HepG2 (cell line): ENCODE data around the gene SEMA3B. TPM values are rescaled to one million over a fixed set of nuclear protein-coding genes. Genes with fewer than 3 reads are reported as not detected.

Experiments
- HNF4G ChIP-seq, 2 experiments: sonication (generic) in 1 of 2; formaldehyde crosslinking in 1 of 2; IDR thresholded peaks; 2 replicates each; pipeline versions ENCODE4 v1.4.0 to v1.6.1; 2011 to 2020; ENCODE audit warnings: borderline replicate concordance in 2 of 2, low read depth in 2 of 2, mild to moderate bottlenecking in 2 of 2, low read length in 1 of 2, missing genetic modification reagents in 1 of 2, moderate library complexity in 1 of 2
- MEIS1 ChIP-seq: sonication (generic); formaldehyde crosslinking; IDR thresholded peaks from 2 replicates; pipeline ENCODE4 v1.9.0; 2021; ENCODE audit warnings: mild to moderate bottlenecking, missing genetic modification reagents, moderate library complexity, borderline replicate concordance
- REPIN1 ChIP-seq: sonication (generic); formaldehyde crosslinking; IDR thresholded peaks from 2 replicates; pipeline ENCODE4 v1.8.0; 2022; ENCODE audit warnings: missing genetic modification reagents, low read depth, mild to moderate bottlenecking, borderline replicate concordance
- YY1 ChIP-seq: IDR thresholded peaks from 2 replicates; pipeline ENCODE4 v1.6.1; 2011; ENCODE audit warnings: low read length, low read depth, moderate library complexity, mild to moderate bottlenecking; ENCODE audit not compliant: insufficient read depth, insufficient replicate concordance
- ZNF331 ChIP-seq: sonication (generic); formaldehyde crosslinking; IDR thresholded peaks from 2 replicates; pipeline ENCODE4 v1.4.0; 2020; ENCODE audit warnings: missing genetic modification reagents
- ZNF644 ChIP-seq: IDR thresholded peaks from 2 replicates; pipeline ENCODE4 v1.6.1; 2016; ENCODE audit warnings: low read depth
- ZSCAN21 ChIP-seq: sonication (generic); formaldehyde crosslinking; IDR thresholded peaks from 2 replicates; pipeline ENCODE4 v1.8.0; 2022; ENCODE audit warnings: mild to moderate bottlenecking, missing genetic modification reagents, moderate library complexity, borderline replicate concordance
- polyA plus RNA-seq, 8 experiments: library from polyadenylated mRNA; depleted of rRNA in 3 of 8; stranded (reverse) in 7 of 8; unstranded in 1 of 8; fragments of >200 nt; fragmentation: Illumina TruSeq in 4 of 8; extraction: Trizol in 4 of 8; gene quantifications; 2 replicates each; pipeline versions ENCODE4 v1.2.1 to v1.2.3, GENCODE V29; 2011 to 2016; ENCODE audit warnings: low read depth in 4 of 8, missing spikeins in 1 of 8, mixed read lengths in 1 of 8; ENCODE audit not compliant: insufficient read depth in 1 of 8
- total RNA-seq, 5 experiments: library from RNA; depleted of rRNA; stranded (reverse); fragments of >200 nt; fragmentation: Illumina TruSeq; extraction: Trizol; gene quantifications; 2 replicates each; pipeline ENCODE4 v1.2.3, GENCODE V29; 2016; ENCODE audit warnings: low read depth in 1 of 5
- TF ChIP-seq, protein P1 (sequence below): sonication (generic); formaldehyde crosslinking; IDR thresholded peaks from 2 replicates; pipeline ENCODE4 v1.4.0; 2020; ENCODE audit warnings: missing genetic modification reagents, borderline replicate concordance
- TF ChIP-seq, protein P2 (sequence below): sonication (generic); formaldehyde crosslinking; IDR thresholded peaks from 2 replicates; pipeline ENCODE4 v1.5.1; 2020; ENCODE audit warnings: mild to moderate bottlenecking, missing genetic modification reagents, moderate library complexity
- TF ChIP-seq, protein P3 (sequence below): IDR thresholded peaks from 2 replicates; pipeline ENCODE4 v1.6.1; 2016; ENCODE audit warnings: low read depth, missing genetic modification reagents, missing compliant biosample characterization

SEMA3B gene
- total and polyA plus RNA-seq, 2 of the 13 experiments (the other 11 are each of a cell fraction or from before 2014, with no cell fraction given) = 93.2 to 158 TPM

DNA sequence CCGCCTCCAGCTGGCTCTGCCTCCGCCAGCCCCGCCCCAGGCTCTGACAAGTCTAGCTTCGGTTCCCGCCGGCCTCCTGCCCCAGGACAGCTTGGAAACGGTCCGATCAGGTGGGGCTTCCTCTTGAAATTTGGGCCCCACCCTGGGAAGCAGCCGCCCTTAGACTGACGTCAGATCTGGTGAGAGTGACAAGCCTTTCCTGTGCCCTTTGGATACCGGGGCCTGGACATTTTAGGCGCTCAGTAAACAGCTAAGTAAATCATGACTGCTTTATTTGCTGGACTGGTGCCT is 30.6 kb downstream of the SEMA3B start (continued):
- TF ChIP-seq YY1 (no peak), ZNF331 (CRISPR knock-in tag) (0 out of 2 replicates have a peak, but pooled peaks have one; percentile 16), ZNF644 (no peak), ZSCAN21 (CRISPR knock-in tag) (no peak), REPIN1 (CRISPR knock-in tag) (peak; percentile 34; the same call in 1 of the 2 replicates), HNF4G (IDR thresholded peaks at IDR 0.05; ENCODE audit: borderline replicate concordance, low read depth, low read length) (peak; percentile 81; the same call in 1 of the 2 replicates), HNF4G (CRISPR knock-in tag; IDR thresholded peaks at IDR 0.05; ENCODE audit: borderline replicate concordance, low read depth) (peak; percentile 37; the same call in 1 of the 2 replicates), MEIS1 (CRISPR knock-in tag) (0 out of 2 replicates have a peak, but pooled peaks have one; percentile 42)
- TF ChIP-seq, protein P1, sequence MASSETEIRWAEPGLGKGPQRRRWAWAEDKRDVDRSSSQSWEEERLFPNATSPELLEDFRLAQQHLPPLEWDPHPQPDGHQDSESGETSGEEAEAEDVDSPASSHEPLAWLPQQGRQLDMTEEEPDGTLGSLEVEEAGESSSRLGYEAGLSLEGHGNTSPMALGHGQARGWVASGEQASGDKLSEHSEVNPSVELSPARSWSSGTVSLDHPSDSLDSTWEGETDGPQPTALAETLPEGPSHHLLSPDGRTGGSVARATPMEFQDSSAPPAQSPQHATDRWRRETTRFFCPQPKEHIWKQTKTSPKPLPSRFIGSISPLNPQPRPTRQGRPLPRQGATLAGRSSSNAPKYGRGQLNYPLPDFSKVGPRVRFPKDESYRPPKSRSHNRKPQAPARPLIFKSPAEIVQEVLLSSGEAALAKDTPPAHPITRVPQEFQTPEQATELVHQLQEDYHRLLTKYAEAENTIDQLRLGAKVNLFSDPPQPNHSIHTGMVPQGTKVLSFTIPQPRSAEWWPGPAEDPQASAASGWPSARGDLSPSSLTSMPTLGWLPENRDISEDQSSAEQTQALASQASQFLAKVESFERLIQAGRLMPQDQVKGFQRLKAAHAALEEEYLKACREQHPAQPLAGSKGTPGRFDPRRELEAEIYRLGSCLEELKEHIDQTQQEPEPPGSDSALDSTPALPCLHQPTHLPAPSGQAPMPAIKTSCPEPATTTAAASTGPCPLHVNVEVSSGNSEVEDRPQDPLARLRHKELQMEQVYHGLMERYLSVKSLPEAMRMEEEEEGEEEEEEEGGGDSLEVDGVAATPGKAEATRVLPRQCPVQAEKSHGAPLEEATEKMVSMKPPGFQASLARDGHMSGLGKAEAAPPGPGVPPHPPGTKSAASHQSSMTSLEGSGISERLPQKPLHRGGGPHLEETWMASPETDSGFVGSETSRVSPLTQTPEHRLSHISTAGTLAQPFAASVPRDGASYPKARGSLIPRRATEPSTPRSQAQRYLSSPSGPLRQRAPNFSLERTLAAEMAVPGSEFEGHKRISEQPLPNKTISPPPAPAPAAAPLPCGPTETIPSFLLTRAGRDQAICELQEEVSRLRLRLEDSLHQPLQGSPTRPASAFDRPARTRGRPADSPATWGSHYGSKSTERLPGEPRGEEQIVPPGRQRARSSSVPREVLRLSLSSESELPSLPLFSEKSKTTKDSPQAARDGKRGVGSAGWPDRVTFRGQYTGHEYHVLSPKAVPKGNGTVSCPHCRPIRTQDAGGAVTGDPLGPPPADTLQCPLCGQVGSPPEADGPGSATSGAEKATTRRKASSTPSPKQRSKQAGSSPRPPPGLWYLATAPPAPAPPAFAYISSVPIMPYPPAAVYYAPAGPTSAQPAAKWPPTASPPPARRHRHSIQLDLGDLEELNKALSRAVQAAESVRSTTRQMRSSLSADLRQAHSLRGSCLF (CRISPR knock-in tag) = no peak
- TF ChIP-seq, protein P2, sequence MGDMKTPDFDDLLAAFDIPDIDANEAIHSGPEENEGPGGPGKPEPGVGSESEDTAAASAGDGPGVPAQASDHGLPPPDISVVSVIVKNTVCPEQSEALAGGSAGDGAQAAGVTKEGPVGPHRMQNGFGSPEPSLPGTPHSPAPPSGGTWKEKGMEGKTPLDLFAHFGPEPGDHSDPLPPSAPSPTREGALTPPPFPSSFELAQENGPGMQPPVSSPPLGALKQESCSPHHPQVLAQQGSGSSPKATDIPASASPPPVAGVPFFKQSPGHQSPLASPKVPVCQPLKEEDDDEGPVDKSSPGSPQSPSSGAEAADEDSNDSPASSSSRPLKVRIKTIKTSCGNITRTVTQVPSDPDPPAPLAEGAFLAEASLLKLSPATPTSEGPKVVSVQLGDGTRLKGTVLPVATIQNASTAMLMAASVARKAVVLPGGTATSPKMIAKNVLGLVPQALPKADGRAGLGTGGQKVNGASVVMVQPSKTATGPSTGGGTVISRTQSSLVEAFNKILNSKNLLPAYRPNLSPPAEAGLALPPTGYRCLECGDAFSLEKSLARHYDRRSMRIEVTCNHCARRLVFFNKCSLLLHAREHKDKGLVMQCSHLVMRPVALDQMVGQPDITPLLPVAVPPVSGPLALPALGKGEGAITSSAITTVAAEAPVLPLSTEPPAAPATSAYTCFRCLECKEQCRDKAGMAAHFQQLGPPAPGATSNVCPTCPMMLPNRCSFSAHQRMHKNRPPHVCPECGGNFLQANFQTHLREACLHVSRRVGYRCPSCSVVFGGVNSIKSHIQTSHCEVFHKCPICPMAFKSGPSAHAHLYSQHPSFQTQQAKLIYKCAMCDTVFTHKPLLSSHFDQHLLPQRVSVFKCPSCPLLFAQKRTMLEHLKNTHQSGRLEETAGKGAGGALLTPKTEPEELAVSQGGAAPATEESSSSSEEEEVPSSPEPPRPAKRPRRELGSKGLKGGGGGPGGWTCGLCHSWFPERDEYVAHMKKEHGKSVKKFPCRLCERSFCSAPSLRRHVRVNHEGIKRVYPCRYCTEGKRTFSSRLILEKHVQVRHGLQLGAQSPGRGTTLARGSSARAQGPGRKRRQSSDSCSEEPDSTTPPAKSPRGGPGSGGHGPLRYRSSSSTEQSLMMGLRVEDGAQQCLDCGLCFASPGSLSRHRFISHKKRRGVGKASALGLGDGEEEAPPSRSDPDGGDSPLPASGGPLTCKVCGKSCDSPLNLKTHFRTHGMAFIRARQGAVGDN (CRISPR knock-in tag) = no peak
- TF ChIP-seq, protein P3, sequence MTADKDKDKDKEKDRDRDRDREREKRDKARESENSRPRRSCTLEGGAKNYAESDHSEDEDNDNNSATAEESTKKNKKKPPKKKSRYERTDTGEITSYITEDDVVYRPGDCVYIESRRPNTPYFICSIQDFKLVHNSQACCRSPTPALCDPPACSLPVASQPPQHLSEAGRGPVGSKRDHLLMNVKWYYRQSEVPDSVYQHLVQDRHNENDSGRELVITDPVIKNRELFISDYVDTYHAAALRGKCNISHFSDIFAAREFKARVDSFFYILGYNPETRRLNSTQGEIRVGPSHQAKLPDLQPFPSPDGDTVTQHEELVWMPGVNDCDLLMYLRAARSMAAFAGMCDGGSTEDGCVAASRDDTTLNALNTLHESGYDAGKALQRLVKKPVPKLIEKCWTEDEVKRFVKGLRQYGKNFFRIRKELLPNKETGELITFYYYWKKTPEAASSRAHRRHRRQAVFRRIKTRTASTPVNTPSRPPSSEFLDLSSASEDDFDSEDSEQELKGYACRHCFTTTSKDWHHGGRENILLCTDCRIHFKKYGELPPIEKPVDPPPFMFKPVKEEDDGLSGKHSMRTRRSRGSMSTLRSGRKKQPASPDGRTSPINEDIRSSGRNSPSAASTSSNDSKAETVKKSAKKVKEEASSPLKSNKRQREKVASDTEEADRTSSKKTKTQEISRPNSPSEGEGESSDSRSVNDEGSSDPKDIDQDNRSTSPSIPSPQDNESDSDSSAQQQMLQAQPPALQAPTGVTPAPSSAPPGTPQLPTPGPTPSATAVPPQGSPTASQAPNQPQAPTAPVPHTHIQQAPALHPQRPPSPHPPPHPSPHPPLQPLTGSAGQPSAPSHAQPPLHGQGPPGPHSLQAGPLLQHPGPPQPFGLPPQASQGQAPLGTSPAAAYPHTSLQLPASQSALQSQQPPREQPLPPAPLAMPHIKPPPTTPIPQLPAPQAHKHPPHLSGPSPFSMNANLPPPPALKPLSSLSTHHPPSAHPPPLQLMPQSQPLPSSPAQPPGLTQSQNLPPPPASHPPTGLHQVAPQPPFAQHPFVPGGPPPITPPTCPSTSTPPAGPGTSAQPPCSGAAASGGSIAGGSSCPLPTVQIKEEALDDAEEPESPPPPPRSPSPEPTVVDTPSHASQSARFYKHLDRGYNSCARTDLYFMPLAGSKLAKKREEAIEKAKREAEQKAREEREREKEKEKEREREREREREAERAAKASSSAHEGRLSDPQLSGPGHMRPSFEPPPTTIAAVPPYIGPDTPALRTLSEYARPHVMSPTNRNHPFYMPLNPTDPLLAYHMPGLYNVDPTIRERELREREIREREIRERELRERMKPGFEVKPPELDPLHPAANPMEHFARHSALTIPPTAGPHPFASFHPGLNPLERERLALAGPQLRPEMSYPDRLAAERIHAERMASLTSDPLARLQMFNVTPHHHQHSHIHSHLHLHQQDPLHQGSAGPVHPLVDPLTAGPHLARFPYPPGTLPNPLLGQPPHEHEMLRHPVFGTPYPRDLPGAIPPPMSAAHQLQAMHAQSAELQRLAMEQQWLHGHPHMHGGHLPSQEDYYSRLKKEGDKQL = no peak
